GM23338 (cell line): ENCODE measurements around the gene COL4A6. TPM values are rescaled to one million over a fixed set of nuclear protein-coding genes. Genes with fewer than 3 reads are reported as not detected.

Experiments used
- ATAC-seq: fragments of 200-7000 bp; cut with Tn5 transposase; 3 replicates; pipeline ENCODE4 v1.9.1; 2020
- DNase-seq: peaks from one replicate; pipeline ENCODE4 v3.0.0-alpha.2; 2015; ENCODE audit warnings: low spot score
- H2AFZ ChIP-seq: fragments of 200-600 bp; sonication (generic); 2 replicates; pipeline ENCODE4 v1.8.0; 2016; ENCODE audit warnings: antibody characterized with exemption, mild to moderate bottlenecking, moderate library complexity
- H3F3A ChIP-seq: fragments of 200-600 bp; sonication (generic); replicated peaks from 2 replicates; pipeline ENCODE4 v1.8.0; 2017; ENCODE audit warnings: antibody characterized with exemption, mixed run types, low read depth
- H3K27ac ChIP-seq: fragments of 200-600 bp; sonication (generic); 2 replicates; pipeline ENCODE4 v1.6.1; 2016; ENCODE audit warnings: low read depth
- H3K27me3 ChIP-seq: fragments of 200-600 bp; sonication (generic); 2 replicates; pipeline ENCODE4 v1.8.0; 2016; ENCODE audit warnings: mild to moderate bottlenecking, mixed run types, moderate library complexity; ENCODE audit not compliant: insufficient read depth
- H3K36me3 ChIP-seq: fragments of 200-600 bp; sonication (generic); 2 replicates; pipeline ENCODE4 v1.8.0; 2016; ENCODE audit warnings: mild to moderate bottlenecking; ENCODE audit not compliant: insufficient read depth
- H3K4me1 ChIP-seq: fragments of 200-600 bp; sonication (generic); 2 replicates; pipeline ENCODE4 v1.8.0; 2016; ENCODE audit warnings: mild to moderate bottlenecking, moderate library complexity; ENCODE audit not compliant: insufficient read depth
- H3K4me2 ChIP-seq: fragments of 200-600 bp; sonication (generic); 2 replicates; pipeline ENCODE4 v1.7.1; 2017; ENCODE audit warnings: mixed run types
- H3K4me3 ChIP-seq: fragments of 200-600 bp; sonication (generic); 2 replicates; pipeline ENCODE4 v1.6.1; 2016; ENCODE audit warnings: mixed run types
- H3K79me2 ChIP-seq: fragments of 200-600 bp; sonication (generic); replicated peaks from 2 replicates; pipeline ENCODE4 v1.8.0; 2017; ENCODE audit warnings: mild to moderate bottlenecking; ENCODE audit not compliant: insufficient read depth
- H3K9me2 ChIP-seq: fragments of 200-600 bp; sonication (generic); 2 replicates; pipeline ENCODE4 v1.8.0; 2017; ENCODE audit not compliant: insufficient read depth
- H4K20me1 ChIP-seq: fragments of 200-600 bp; sonication (generic); replicated peaks from 2 replicates; pipeline ENCODE4 v1.8.0; 2017; ENCODE audit warnings: mild to moderate bottlenecking; ENCODE audit not compliant: insufficient read depth
- H3K27ac Mint-ChIP-seq: 2 replicates; pipeline ENCODE4 v1.8.0; 2020; ENCODE audit warnings: inconsistent platforms, mild to moderate bottlenecking, moderate library complexity, mixed read lengths
- H3K27me3 Mint-ChIP-seq: 3 replicates; pipeline ENCODE4 v1.8.0; 2022; ENCODE audit warnings: low read depth, mild to moderate bottlenecking, moderate library complexity, mixed read lengths, inconsistent platforms; ENCODE audit not compliant: insufficient read depth, poor library complexity
- H3K36me3 Mint-ChIP-seq: 3 replicates; pipeline ENCODE4 v1.8.0; 2021; ENCODE audit warnings: low read depth, mild to moderate bottlenecking, inconsistent platforms, moderate library complexity, mixed read lengths
- H3K4me1 Mint-ChIP-seq: 3 replicates; pipeline ENCODE4 v1.8.0; 2020; ENCODE audit warnings: mild to moderate bottlenecking, inconsistent platforms, mixed read lengths
- H3K4me3 Mint-ChIP-seq: 3 replicates; pipeline ENCODE4 v1.8.0; 2021; ENCODE audit warnings: moderate library complexity, mild to moderate bottlenecking, inconsistent platforms, mixed read lengths
- H3K9me3 Mint-ChIP-seq: 3 replicates; pipeline ENCODE4 v1.8.0; 2020; ENCODE audit warnings: moderate library complexity, mild to moderate bottlenecking, inconsistent platforms, mixed read lengths
- CREB1 ChIP-seq: fragments of 250-450 bp; sonication (Bioruptor Pico); IDR thresholded peaks from 2 replicates; pipeline ENCODE4 v1.5.0; 2020; ENCODE audit warnings: low read depth, mild to moderate bottlenecking, moderate library complexity
- EZH2 ChIP-seq: fragments of 200-600 bp; sonication (generic); IDR thresholded peaks from one replicate; pipeline ENCODE4 v1.8.0; 2017; ENCODE audit warnings: antibody characterized with exemption, mild to moderate bottlenecking, low read depth; ENCODE audit not compliant: unreplicated experiment
- EZH2phosphoT487 ChIP-seq: fragments of 200-600 bp; sonication (generic); IDR thresholded peaks from one replicate; pipeline ENCODE4 v1.8.1; 2018; ENCODE audit warnings: antibody characterized with exemption; ENCODE audit not compliant: unreplicated experiment
- JUNB ChIP-seq: IDR thresholded peaks from one replicate; pipeline ENCODE4 v1.6.1; 2016; ENCODE audit warnings: antibody characterized with exemption; ENCODE audit not compliant: unreplicated experiment
- NANOG ChIP-seq: IDR thresholded peaks from 2 replicates; pipeline ENCODE4 v1.6.1; 2016; ENCODE audit warnings: antibody characterized with exemption, borderline replicate concordance
- POLR2AphosphoS5 ChIP-seq: IDR thresholded peaks from 2 replicates; pipeline ENCODE4 v1.6.1; 2016; ENCODE audit warnings: antibody characterized with exemption, low read depth
- STAT1 ChIP-seq: IDR thresholded peaks from one replicate; pipeline ENCODE4 v1.6.1; 2016; ENCODE audit warnings: antibody characterized with exemption; ENCODE audit not compliant: unreplicated experiment
- ZNF114 ChIP-seq: fragments of 250-450 bp; sonication (Bioruptor Pico); IDR thresholded peaks from 2 replicates; pipeline ENCODE4 v1.5.0; 2020; ENCODE audit warnings: mild to moderate bottlenecking, moderate library complexity
- ZNF331 ChIP-seq: fragments of 250-450 bp; sonication (Bioruptor Pico); IDR thresholded peaks from 2 replicates; pipeline ENCODE4 v1.5.0; 2020; ENCODE audit warnings: low read depth, mild to moderate bottlenecking, moderate library complexity
- polyA plus RNA-seq: library from polyadenylated mRNA; unstranded; fragments of >200 nt; fragmentation: Nextera tagmentation; extraction: Ambion mirVana; gene quantifications from 2 replicates; pipeline ENCODE4 v1.2.1, GENCODE V29; 2016
- total RNA-seq: library from RNA; depleted of rRNA; stranded (reverse); fragments of >200 nt; shearing (Covaris generic); gene quantifications from 2 replicates; pipeline ENCODE4 v1.2.3, GENCODE V29; 2014
- TF ChIP-seq, protein P1 (sequence below): IDR thresholded peaks from one replicate; pipeline ENCODE4 v1.6.1; 2018; ENCODE audit warnings: antibody characterized with exemption; ENCODE audit not compliant: unreplicated experiment
- TF ChIP-seq, protein P2 (sequence below): IDR thresholded peaks from 2 replicates; pipeline ENCODE4 v1.6.1; 2016; ENCODE audit warnings: antibody characterized with exemption
- TF ChIP-seq, protein P3 (sequence below): fragments of 250-450 bp; sonication (Bioruptor Pico); IDR thresholded peaks from 2 replicates; pipeline ENCODE4 v1.5.0; 2020; ENCODE audit warnings: mild to moderate bottlenecking, moderate library complexity
- TF ChIP-seq, protein P4 (sequence below), 2 experiments: fragments of 200-600 bp in 1 of 2; sonication (generic) in 1 of 2; conservative IDR thresholded peaks; 2 replicates each; pipeline versions ENCODE4 v1.5.1 to v1.6.1; 2016 to 2017; ENCODE audit warnings: antibody characterized with exemption in 2 of 2, low read depth in 2 of 2, mild to moderate bottlenecking in 2 of 2, moderate library complexity in 1 of 2

The COL4A6 gene
- total and polyA plus RNA-seq, 2 experiments from 2014 or later = 4.1 to 15.2 TPM

DNA sequence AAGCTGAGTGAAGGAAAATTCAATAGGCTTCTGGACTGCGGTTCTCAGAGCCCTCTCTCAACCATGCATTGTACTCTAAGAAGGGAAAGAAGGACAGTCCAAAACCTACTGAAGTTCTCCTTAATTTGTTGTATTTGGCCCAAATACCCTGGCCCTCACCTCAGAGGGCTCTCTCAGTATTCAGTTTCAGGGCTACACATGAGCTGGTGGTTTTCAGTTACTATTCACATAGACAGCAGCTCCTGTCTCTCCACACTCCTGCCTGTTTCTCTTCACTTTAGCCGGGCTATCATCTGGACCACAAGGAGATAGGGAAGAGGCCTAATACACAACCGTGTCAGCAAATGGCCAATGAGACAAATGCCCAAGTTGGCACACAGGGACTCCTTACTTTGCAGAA lies 280.6 kb downstream of the COL4A6 start:
- no peaks in the 10 kb centered on the region for H3F3A ChIP-seq
- H3K4me1 ChIP-seq = no peaks in the 10 kb centered on the region
- no peak overlapping the region for H2AFZ ChIP-seq
- no peak overlapping the region for H3K4me3 ChIP-seq
- H3K79me2 ChIP-seq = no peaks in the 10 kb centered on the region
- Mint-ChIP-seq H3K9me3 (no peaks in the 10 kb centered on the region), H3K36me3 (no peaks in the 10 kb centered on the region), H3K4me1 (peaks cover 6% of the 10 kb centered on the region; the same call in 2 of the 3 replicates), H3K4me3 (no peak overlapping the region), H3K27ac (no peak overlapping the region), H3K27me3 (peaks cover 3% of the 10 kb centered on the region)
- H4K20me1 ChIP-seq = no peaks in the 10 kb centered on the region
- DNase-seq = no peak
- TF ChIP-seq CREB1 (no peak), EZH2 (no peak), NANOG (no peak), STAT1 (no peak), POLR2AphosphoS5 (no peak), JUNB (no peak), ZNF331 (no peak), ZNF114 (CRISPR knock-in tag) (no peak), EZH2phosphoT487 (no peak)
- TF ChIP-seq, protein P1, sequence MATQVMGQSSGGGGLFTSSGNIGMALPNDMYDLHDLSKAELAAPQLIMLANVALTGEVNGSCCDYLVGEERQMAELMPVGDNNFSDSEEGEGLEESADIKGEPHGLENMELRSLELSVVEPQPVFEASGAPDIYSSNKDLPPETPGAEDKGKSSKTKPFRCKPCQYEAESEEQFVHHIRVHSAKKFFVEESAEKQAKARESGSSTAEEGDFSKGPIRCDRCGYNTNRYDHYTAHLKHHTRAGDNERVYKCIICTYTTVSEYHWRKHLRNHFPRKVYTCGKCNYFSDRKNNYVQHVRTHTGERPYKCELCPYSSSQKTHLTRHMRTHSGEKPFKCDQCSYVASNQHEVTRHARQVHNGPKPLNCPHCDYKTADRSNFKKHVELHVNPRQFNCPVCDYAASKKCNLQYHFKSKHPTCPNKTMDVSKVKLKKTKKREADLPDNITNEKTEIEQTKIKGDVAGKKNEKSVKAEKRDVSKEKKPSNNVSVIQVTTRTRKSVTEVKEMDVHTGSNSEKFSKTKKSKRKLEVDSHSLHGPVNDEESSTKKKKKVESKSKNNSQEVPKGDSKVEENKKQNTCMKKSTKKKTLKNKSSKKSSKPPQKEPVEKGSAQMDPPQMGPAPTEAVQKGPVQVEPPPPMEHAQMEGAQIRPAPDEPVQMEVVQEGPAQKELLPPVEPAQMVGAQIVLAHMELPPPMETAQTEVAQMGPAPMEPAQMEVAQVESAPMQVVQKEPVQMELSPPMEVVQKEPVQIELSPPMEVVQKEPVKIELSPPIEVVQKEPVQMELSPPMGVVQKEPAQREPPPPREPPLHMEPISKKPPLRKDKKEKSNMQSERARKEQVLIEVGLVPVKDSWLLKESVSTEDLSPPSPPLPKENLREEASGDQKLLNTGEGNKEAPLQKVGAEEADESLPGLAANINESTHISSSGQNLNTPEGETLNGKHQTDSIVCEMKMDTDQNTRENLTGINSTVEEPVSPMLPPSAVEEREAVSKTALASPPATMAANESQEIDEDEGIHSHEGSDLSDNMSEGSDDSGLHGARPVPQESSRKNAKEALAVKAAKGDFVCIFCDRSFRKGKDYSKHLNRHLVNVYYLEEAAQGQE = no peak
- TF ChIP-seq, protein P2, sequence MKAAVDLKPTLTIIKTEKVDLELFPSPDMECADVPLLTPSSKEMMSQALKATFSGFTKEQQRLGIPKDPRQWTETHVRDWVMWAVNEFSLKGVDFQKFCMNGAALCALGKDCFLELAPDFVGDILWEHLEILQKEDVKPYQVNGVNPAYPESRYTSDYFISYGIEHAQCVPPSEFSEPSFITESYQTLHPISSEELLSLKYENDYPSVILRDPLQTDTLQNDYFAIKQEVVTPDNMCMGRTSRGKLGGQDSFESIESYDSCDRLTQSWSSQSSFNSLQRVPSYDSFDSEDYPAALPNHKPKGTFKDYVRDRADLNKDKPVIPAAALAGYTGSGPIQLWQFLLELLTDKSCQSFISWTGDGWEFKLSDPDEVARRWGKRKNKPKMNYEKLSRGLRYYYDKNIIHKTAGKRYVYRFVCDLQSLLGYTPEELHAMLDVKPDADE = no peak
- TF ChIP-seq, protein P3, sequence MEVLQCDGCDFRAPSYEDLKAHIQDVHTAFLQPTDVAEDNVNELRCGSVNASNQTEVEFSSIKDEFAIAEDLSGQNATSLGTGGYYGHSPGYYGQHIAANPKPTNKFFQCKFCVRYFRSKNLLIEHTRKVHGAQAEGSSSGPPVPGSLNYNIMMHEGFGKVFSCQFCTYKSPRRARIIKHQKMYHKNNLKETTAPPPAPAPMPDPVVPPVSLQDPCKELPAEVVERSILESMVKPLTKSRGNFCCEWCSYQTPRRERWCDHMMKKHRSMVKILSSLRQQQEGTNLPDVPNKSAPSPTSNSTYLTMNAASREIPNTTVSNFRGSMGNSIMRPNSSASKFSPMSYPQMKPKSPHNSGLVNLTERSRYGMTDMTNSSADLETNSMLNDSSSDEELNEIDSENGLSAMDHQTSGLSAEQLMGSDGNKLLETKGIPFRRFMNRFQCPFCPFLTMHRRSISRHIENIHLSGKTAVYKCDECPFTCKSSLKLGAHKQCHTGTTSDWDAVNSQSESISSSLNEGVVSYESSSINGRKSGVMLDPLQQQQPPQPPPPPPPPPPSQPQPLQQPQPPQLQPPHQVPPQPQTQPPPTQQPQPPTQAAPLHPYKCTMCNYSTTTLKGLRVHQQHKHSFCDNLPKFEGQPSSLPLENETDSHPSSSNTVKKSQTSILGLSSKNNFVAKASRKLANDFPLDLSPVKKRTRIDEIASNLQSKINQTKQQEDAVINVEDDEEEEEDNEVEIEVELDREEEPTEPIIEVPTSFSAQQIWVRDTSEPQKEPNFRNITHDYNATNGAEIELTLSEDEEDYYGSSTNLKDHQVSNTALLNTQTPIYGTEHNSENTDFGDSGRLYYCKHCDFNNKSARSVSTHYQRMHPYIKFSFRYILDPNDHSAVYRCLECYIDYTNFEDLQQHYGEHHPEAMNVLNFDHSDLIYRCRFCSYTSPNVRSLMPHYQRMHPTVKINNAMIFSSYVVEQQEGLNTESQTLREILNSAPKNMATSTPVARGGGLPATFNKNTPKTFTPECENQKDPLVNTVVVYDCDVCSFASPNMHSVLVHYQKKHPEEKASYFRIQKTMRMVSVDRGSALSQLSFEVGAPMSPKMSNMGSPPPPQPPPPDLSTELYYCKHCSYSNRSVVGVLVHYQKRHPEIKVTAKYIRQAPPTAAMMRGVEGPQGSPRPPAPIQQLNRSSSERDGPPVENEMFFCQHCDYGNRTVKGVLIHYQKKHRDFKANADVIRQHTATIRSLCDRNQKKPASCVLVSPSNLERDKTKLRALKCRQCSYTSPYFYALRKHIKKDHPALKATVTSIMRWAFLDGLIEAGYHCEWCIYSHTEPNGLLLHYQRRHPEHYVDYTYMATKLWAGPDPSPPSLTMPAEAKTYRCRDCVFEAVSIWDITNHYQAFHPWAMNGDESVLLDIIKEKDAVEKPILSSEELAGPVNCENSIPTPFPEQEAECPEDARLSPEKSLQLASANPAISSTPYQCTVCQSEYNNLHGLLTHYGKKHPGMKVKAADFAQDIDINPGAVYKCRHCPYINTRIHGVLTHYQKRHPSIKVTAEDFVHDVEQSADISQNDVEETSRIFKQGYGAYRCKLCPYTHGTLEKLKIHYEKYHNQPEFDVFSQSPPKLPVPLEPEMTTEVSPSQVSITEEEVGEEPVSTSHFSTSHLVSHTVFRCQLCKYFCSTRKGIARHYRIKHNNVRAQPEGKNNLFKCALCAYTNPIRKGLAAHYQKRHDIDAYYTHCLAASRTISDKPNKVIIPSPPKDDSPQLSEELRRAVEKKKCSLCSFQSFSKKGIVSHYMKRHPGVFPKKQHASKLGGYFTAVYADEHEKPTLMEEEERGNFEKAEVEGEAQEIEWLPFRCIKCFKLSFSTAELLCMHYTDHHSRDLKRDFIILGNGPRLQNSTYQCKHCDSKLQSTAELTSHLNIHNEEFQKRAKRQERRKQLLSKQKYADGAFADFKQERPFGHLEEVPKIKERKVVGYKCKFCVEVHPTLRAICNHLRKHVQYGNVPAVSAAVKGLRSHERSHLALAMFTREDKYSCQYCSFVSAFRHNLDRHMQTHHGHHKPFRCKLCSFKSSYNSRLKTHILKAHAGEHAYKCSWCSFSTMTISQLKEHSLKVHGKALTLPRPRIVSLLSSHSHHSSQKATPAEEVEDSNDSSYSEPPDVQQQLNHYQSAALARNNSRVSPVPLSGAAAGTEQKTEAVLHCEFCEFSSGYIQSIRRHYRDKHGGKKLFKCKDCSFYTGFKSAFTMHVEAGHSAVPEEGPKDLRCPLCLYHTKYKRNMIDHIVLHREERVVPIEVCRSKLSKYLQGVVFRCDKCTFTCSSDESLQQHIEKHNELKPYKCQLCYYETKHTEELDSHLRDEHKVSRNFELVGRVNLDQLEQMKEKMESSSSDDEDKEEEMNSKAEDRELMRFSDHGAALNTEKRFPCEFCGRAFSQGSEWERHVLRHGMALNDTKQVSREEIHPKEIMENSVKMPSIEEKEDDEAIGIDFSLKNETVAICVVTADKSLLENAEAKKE (CRISPR knock-in tag) = no peak
- TF ChIP-seq, protein P4, sequence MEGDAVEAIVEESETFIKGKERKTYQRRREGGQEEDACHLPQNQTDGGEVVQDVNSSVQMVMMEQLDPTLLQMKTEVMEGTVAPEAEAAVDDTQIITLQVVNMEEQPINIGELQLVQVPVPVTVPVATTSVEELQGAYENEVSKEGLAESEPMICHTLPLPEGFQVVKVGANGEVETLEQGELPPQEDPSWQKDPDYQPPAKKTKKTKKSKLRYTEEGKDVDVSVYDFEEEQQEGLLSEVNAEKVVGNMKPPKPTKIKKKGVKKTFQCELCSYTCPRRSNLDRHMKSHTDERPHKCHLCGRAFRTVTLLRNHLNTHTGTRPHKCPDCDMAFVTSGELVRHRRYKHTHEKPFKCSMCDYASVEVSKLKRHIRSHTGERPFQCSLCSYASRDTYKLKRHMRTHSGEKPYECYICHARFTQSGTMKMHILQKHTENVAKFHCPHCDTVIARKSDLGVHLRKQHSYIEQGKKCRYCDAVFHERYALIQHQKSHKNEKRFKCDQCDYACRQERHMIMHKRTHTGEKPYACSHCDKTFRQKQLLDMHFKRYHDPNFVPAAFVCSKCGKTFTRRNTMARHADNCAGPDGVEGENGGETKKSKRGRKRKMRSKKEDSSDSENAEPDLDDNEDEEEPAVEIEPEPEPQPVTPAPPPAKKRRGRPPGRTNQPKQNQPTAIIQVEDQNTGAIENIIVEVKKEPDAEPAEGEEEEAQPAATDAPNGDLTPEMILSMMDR (conservative IDR thresholded peaks at IDR 0.05; ENCODE audit: low read depth in 2 of 2) = no peak
- no peak overlapping the region for H3K27ac ChIP-seq
- ATAC-seq = no peak
- H3K27me3 ChIP-seq = no peaks in the 10 kb centered on the region
- no peak overlapping the region for H3K4me2 ChIP-seq
- H3K9me2 ChIP-seq = no peaks in the 10 kb centered on the region
- no peaks in the 10 kb centered on the region for H3K36me3 ChIP-seq
